MM.1S (cell line): ENCODE results near the gene HSBP1L1.

Experiments
- DNase-seq: peaks from one replicate; pipeline ENCODE4 v3.0.0-alpha.2; 2015
- H2AFZ ChIP-seq: fragments of 300-600 bp; sonication (generic); 2 replicates; pipeline ENCODE4 v1.6.0; 2016; ENCODE audit warnings: antibody characterized with exemption, low read length
- H3F3A ChIP-seq: fragments of 300-600 bp; sonication (generic); 2 replicates; pipeline ENCODE4 v1.6.1; 2016; ENCODE audit warnings: mild to moderate bottlenecking, antibody characterized with exemption, low read length, moderate library complexity, mixed read lengths; ENCODE audit not compliant: insufficient read depth
- H3K27ac ChIP-seq: fragments of 300-600 bp; sonication (generic); 2 replicates; pipeline ENCODE4 v1.5.1; 2016; ENCODE audit warnings: mild to moderate bottlenecking, low read length
- H3K27me3 ChIP-seq: fragments of 300-600 bp; sonication (generic); replicated peaks from 2 replicates; pipeline ENCODE4 v1.6.0; 2016; ENCODE audit warnings: low read length; ENCODE audit not compliant: insufficient read depth
- H3K36me3 ChIP-seq: fragments of 300-600 bp; sonication (generic); replicated peaks from 2 replicates; pipeline ENCODE4 v1.6.1; 2016; ENCODE audit warnings: mild to moderate bottlenecking, low read length, mixed read lengths; ENCODE audit not compliant: insufficient read depth
- H3K4me1 ChIP-seq: fragments of 300-600 bp; sonication (generic); 2 replicates; pipeline ENCODE4 v1.6.1; 2016; ENCODE audit warnings: low read length, mixed read lengths
- H3K4me2 ChIP-seq: fragments of 300-600 bp; sonication (generic); 2 replicates; pipeline ENCODE4 v1.6.0; 2016; ENCODE audit warnings: low read depth, low read length
- H3K4me3 ChIP-seq: fragments of 300-600 bp; sonication (generic); 2 replicates; pipeline ENCODE4 v1.5.1; 2016; ENCODE audit warnings: low read length, mixed read lengths
- H3K79me2 ChIP-seq: fragments of 300-600 bp; sonication (generic); 2 replicates; pipeline ENCODE4 v1.6.1; 2016; ENCODE audit warnings: mixed run types, low read length, mixed read lengths
- H3K9ac ChIP-seq: fragments of 300-600 bp; sonication (generic); 2 replicates; pipeline ENCODE4 v1.6.1; 2016; ENCODE audit warnings: low read length, mixed read lengths
- H3K9me2 ChIP-seq: fragments of 300-600 bp; sonication (generic); replicated peaks from 2 replicates; pipeline ENCODE4 v1.6.1; 2016; ENCODE audit warnings: mild to moderate bottlenecking, low read length, mixed read lengths; ENCODE audit not compliant: insufficient read depth
- H3K9me3 ChIP-seq: fragments of 300-600 bp; sonication (generic); replicated peaks from 2 replicates; pipeline ENCODE4 v1.6.1; 2016; ENCODE audit warnings: mild to moderate bottlenecking, low read length, mixed read lengths; ENCODE audit not compliant: insufficient read depth
- H4K20me1 ChIP-seq: fragments of 300-600 bp; sonication (generic); 2 replicates; pipeline ENCODE4 v1.6.1; 2016; ENCODE audit warnings: mild to moderate bottlenecking, low read length, moderate library complexity, mixed read lengths; ENCODE audit not compliant: insufficient read depth
- CTCF ChIP-seq: fragments of 300-600 bp; sonication (generic); IDR thresholded peaks from 2 replicates; pipeline ENCODE4 v1.5.1; 2016; ENCODE audit warnings: antibody characterized with exemption, low read length, mixed read lengths
- EZH2 ChIP-seq: fragments of 300-600 bp; sonication (generic); optimal IDR thresholded peaks from 2 replicates; pipeline ENCODE3; 2017; ENCODE audit warnings: low read depth, mild to moderate bottlenecking, antibody characterized with exemption, low read length, mixed read lengths
- EZH2phosphoT487 ChIP-seq: fragments of 300-600 bp; sonication (generic); IDR thresholded peaks from 2 replicates; pipeline ENCODE4 v1.6.1; 2018; ENCODE audit warnings: antibody characterized with exemption, low read length

Gene HSBP1L1

GRCh38 chr18:79926306-79926705, 38.1 kb upstream of the HSBP1L1 start:
- Histone ChIP-seq H3K4me3 (no peak overlapping the region), H2AFZ (no peak overlapping the region), H3K27ac (no peak overlapping the region), H3K9ac (no peak overlapping the region), H3K27me3 (no peaks in the 10 kb centered on the region), H3K9me2 (no peaks in the 10 kb centered on the region), H3K4me1 (no peaks in the 10 kb centered on the region), H3K79me2 (peaks cover 7% of the 10 kb centered on the region), H3K36me3 (0 out of 2 replicates have a peak, but pooled peaks cover 7% of the 10 kb centered on the region), H4K20me1 (no peaks in the 10 kb centered on the region), H3F3A (no peaks in the 10 kb centered on the region), H3K4me2 (no peak overlapping the region), H3K9me3 (0 out of 2 replicates have a peak, but pooled peaks cover 3% of the 10 kb centered on the region)
- TF ChIP-seq EZH2phosphoT487 (no peak), EZH2 (no peak), CTCF (no peak)
- DNase-seq, result no peak

- H3K9ac ChIP-seq, result no peak overlapping the region
- no peaks in the 10 kb centered on the region for H3K27me3 ChIP-seq
- H3K79me2 ChIP-seq, result peaks cover 7% of the 10 kb centered on the region
- TF ChIP-seq EZH2 (no peak), CTCF (no peak), EZH2phosphoT487 (no peak)
- H3K4me2 ChIP-seq, result no peak overlapping the region
- H3F3A ChIP-seq, result no peaks in the 10 kb centered on the region
- 0 out of 2 replicates have a peak, but pooled peaks cover 3% of the 10 kb centered on the region for H3K9me3 ChIP-seq
- no peak for DNase-seq
- H3K36me3 ChIP-seq, result 0 out of 2 replicates have a peak, but pooled peaks cover 7% of the 10 kb centered on the region
- H3K4me1 ChIP-seq, result no peaks in the 10 kb centered on the region
- H3K4me3 ChIP-seq, result no peak overlapping the region
- no peak overlapping the region for H2AFZ ChIP-seq
- no peaks in the 10 kb centered on the region for H3K9me2 ChIP-seq
- no peak overlapping the region for H3K27ac ChIP-seq
- H4K20me1 ChIP-seq, result no peaks in the 10 kb centered on the region
These were observed 37.5 kb upstream of the HSBP1L1 start for GRCh38 chr18:79926715-79927606.

DNA sequence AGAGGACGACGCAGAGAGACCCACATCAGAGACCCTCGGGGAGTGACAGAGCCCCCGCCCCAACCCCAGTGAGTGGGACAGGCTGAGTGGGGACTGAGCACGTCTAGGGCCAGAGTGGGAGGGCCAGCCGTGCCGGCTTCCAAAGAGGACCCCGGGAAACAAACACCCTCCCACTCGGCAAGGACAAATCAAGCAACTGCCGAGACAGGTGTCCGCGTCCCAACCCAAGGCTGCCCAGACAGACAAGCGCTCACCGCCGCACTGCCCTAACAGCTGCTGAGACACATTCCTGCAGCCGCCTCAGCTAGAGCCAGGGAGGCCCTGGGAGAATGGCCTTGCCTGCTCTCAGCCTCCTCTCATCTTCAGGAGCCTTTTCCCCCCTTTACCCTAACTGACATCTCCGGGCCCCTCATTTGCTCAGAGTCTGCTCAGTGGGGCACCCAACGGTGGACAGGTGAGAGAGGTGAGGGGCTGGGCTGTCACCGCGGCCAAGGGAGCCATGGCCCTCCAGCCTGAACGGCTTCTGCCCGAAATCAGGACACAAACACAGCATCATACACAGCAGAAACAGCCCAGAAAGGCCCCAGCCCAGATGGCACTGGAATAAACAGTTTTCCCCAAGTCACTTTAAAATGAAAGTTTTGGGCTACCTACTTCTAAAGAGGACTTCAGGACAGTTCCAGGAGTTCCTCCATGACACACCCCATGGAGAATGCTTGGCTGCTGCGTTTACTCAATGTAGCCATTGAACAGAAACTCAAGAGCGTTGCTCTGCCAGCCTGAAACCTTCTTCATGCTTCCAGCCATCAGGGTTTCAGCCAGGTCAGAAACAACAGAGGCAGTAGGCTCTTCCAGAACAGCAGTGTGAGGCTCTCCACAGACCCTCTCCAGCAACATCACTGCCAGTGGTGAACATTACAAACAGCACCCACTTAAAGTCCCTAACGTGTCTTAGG, 36.6 kb upstream of the HSBP1L1 start:
- no peaks in the 10 kb centered on the region for H4K20me1 ChIP-seq
- H3K9me2 ChIP-seq, result no peaks in the 10 kb centered on the region
- no peak overlapping the region for H3K27ac ChIP-seq
- H3K27me3 ChIP-seq, result no peaks in the 10 kb centered on the region
- 0 out of 2 replicates have a peak, but pooled peaks cover 7% of the 10 kb centered on the region for H3K36me3 ChIP-seq
- 0 out of 2 replicates have a peak, but pooled peaks cover 3% of the 10 kb centered on the region for H3K9me3 ChIP-seq
- H3K9ac ChIP-seq, result no peak overlapping the region
- peaks cover 7% of the 10 kb centered on the region for H3K79me2 ChIP-seq
- no peaks in the 10 kb centered on the region for H3K4me1 ChIP-seq
- no peak overlapping the region for H3K4me2 ChIP-seq
- DNase-seq, result no peak
- no peak overlapping the region for H2AFZ ChIP-seq
- no peak overlapping the region for H3K4me3 ChIP-seq
- no peaks in the 10 kb centered on the region for H3F3A ChIP-seq
- no peak for TF ChIP-seq CTCF
- TF ChIP-seq EZH2phosphoT487, result no peak
